ENCODE results near the gene LRP8.

LRP8 gene

GRCh38 chr1:53328009-53328461 is at the start of gene LRP8:
LRP8 (minus strand) TSS chr1:53328070; CDS start chr1:53327912, 158 bp downstream.
- DNase-seq: peak; percentile 46 to 68

DNA sequence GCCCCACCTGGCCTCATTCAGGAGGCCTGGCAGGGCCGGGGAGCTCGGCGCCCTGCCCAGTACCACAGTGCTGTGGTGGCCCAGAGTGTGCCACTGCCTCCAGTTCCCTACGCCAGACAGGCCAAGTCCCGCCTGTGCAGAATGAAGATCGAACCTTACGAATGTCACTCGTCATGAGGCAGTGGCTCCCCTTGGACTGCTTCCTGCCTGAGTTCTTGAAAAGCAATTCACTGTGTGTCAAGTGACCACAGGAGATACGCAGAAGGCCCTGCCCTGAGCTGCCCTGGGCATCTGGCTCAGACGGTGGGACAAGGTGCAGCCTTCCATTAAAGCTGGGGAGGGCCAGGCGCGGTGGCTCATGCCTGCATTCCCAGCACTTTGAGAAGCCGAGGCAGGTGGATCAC is 49.6 kb upstream of the LRP8 start:
- DNase-seq: no peak

DNA sequence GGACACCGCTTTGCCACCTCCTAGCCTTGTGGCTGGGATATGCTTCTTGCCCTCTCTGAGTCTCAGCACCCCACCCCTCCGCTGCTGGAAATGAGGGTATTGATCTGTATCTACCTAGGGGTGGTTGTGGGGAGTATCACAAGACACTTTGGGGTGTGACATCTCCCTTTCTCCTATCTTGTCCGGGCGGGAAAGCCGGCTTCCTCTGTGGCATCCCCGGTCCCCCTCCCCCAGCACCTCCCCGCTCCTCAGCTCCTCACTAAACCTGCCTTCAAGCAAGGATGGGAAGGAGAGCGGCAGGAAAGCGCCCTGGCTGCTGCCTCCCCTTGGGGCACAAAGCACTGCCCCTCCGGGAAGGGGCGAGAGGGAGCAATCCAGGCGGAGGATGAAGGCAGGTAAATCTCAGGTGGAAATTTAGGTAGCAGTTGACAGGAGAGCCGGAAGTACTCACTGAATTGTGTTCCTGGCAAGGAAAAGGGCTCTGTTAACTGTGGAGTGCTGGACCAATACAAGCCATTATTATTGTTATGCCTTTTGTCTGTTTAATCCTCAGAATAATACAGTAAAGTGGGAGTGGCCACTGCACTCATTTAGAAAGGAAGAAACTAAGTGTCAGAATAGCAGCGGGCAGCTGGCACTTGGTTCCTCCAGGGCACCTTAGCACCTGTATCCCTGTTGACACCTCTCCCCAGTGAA is 49.0 kb upstream of the LRP8 start:
- DNase-seq: no peak

DNA sequence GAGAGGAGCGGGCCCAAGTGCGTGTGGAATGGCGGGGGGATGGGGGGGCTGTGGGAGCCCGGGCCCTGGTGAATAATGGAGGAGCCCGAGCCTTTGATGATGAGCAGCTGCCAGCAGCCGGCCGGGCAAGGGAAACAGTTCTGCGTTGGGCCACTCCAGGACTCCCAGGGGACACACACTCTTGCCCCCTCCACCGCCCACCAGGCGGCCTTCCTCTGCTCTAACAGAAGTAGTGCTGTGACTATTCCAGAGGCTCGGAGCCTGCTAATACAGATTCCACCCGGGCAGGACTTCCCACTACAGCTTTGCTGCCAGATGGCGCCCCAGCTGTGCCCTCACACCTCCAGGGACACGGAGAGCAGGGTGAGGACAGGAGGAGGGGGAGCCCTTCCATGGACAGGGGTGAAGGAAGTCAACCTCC is 48.2 kb upstream of the LRP8 start:
- DNase-seq: no peak

DNA sequence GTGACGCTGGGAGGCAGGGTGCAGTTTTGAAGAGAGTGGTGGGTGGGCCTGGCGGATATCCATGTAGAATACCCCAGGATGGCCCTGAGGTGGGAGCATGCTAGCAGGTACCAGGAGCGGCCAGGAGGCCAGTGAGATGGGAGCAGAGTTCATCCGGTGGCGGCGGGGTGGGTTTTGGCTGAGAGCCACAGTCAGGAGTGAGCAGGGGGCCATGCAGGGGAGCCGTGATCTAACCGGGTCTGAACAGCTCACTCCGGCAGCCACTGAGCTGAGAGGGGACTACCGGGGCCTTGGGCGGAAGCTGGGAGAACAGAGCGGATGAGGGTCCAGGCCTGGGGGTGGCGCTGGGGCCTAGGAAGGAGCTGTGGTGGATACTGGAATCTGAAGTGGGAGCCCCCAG is 47.6 kb upstream of the LRP8 start:
- no peak for DNase-seq

- no peak for DNase-seq
These were observed 45.4 kb upstream of the LRP8 start for GRCh38 chr1:53373246-53373645.

GRCh38 chr1:53372501-53372951 is 44.7 kb upstream of the LRP8 start:
- no peak for DNase-seq

- DNase-seq: no peak
These were observed 44.0 kb upstream of the LRP8 start for GRCh38 chr1:53371851-53372250.

- no peak for DNase-seq
These were observed 43.3 kb upstream of the LRP8 start for GRCh38 chr1:53371121-53371666.

- no peak for DNase-seq
These were observed 42.6 kb upstream of the LRP8 start for GRCh38 chr1:53370369-53370961.

- DNase-seq: no peak
These were observed 41.9 kb upstream of the LRP8 start for GRCh38 chr1:53369761-53370160.

GRCh38 chr1:53369034-53369750 is 41.3 kb upstream of the LRP8 start:
- DNase-seq: no peak

DNA sequence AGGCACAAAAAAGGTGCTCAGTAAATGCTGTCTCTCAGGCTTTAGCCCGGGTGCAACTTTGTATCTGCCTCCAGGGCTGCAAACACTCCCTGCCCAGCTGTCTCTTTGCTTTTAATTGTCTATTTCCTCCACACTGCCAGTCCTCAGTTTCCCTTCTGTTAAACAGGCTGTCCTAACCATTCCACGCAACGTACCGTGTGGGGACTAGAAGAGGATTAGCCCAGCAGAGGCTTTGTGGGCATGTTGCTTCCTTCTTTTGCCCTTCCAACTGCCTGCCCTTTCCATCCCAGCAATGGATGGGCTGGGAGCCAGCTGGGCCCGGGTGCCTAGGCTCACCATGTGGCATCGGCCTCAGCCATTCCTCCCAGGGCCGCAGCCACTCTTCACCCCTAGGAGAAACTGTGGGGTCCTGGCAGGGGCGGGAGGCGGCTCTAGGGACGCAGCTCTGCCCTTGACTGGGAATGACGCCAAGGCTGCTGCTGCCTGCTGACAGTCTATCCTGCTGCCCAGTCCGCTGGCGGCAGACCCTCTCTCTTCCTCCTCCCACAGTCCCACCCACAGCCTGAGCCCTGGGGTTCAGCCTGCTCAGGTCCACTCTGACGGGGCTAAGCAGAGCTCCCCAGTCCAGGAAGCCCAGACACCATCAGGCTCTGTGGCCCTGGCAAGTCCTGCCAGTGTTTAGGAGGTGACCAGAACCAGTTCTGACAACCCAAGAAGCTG is 40.6 kb upstream of the LRP8 start:
- no peak for DNase-seq

DNA sequence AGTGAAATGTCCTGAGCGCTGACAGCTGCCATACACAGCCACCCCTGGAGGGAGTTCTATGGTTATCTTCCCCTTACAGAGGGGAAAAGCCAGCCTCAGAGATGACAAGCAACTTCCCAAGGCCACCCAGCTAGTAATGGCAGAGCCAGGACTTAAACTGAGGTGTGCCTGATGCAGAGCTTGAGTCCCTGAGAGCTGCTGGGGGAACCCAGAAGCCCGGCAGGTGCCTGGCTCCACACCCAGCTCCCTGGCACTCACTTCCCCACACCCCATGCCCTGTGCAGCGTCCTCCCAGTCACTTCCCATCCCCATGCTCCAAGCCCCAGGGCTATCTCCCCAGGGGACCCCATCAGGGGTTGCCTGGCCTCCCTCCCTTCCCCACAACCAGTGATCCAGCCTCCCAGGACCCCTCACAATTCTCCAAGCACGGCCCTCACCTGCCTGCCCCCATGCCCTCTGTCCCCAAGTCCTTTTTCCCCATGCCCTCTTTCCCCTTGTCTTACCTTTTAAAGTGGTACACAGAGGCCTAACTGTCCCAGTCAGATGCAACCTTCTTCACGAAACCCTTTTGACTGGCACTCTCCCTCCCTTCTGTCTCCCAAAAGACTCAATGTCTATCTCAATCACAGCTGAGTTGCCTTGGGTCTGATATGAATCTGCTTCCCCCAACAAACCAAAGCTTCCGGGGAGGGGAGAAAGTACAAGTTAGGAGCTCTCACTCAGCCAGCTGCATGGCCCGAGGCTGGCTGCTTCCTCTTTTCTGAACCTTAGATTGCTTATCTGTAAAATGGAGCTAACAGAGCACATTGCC is 39.8 kb upstream of the LRP8 start:
- peak; percentile 24 to 44 for DNase-seq

DNA sequence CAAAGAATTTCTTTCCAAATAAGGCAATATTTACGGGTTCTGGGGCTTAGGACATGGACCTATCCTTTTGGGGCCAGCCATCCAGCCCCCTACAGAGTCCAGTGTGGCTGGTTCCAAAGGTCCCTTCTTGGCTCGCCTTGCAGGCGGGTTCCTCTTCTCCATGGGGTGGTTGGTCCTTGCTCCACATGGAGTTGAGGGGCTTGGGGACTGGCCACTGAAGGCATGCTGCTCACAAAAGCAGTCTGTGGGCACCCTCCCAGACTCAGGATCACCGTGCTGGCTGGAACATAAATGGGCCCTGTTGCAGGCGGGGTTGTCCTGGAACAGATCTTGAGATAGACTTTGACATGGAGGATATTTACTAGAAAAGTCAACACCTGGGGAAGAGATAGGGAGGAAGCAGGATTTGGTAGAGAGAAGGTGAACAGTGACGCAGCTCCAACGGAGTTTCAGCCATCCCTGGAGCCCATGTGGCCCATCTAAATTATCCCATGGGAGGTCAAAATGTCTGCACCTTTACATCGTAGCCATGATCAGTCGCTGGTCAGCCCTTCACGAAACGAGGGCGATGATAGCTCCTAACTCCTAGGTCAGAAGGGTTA is 39.1 kb upstream of the LRP8 start:
- no peak for DNase-seq

DNA sequence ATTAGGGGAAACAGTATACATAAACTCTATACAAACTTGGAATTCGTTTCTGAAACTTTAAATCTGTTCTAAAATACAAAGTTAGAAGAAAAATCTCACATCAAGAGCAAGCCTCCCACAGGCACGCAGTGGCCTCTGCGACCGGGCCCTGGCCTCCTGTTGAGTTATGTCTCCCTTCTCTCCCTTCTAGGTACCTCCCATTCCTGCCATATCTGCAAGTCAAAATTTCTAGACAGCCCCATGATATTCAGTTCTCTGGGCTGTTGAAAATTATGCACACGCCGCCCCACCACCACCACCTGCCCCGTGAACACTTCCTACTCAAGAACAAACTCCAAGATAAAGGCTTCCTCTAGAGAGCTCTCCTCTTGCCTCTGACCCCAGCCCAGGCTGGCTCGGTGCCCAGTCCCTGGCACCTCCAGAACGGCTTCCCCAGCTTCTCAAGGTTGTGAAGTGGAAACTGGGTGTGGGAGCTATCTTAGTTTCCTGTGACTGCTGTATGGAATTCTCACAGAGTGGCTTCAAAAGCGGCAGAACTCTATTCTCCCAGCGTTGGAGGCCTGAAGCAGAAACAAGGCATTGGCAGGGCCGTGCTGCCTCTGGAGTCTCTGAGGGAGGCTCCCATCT is 37.7 kb upstream of the LRP8 start:
- DNase-seq: no peak

DNA sequence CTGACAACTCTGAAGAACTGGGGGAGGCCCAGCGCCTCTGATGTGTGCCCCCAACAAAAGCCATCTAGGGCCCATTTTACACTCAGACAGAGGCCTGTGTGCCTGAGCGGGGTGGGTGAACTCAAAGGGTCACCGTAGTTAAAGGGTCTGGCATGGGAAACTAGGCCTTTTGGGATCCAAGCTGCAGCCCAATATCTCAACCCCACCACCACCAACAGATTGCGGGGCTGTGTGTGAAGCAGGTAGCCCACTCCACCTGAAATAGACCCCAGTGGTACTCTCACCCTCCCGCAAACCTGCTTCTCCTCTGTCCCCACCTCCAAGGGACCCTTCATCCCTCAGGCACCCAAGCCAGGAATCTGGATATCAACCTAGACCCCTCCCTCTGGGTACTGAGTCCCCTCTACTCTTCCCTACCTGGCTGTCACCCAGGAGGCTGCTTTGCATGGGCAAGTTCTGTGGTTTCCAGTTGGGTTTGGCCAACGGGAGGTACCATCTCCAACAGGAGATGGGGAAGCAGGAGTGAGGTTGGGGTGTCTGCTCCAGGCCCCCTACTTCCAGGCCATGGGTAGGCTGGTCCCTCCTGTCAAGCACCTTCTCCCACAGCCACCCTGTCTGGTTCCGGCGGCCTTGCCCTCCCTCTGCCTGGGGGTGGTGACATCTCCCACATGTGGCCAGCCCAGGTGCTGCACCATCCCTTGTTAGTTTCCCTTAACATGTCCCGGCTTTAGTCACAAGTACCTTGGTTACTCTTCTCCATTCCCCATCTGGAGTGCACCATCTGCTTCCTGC is 35.2 kb upstream of the LRP8 start:
- no peak for DNase-seq

DNA sequence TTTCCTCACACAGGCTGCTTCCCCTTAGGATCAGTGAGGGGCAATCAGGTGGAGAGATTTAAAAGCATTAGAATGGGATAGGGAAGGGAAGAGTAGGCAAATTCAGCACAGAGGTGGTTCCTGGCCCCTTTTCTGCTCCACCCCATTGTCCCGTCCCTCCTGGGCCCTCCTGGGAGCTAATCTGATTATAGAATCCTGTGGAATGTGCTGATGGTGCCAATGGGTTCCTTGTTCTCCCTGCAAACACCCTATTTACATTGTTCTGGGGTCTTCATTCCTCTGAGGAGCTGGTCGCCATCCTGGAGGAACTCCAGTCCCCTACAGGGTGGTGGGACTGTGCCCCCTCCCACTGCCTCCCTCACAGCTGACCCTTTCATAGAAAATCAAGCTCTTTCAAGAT is 34.4 kb upstream of the LRP8 start:
- no peak for DNase-seq

DNA sequence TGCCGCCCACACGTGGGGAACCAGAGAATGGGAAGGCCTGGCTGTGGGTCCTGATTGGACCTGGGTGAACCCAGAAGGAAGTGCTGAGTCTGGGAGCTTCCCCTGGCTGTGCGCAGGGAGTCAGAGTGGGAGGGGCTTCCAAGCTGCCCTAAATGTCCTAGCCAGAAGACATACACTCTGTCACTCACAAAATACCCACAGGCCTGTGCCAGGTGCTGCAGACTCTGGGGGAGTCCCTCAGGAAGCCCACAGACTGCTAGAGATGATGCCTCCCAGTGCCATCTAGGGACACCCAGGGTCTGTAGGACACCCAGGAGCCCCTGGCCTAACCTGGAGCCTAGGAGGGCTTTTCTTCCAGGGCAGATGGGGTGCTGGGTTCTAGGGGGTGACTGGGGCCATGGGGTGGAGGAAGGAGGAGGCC is 33.7 kb upstream of the LRP8 start:
- DNase-seq: no peak

DNA sequence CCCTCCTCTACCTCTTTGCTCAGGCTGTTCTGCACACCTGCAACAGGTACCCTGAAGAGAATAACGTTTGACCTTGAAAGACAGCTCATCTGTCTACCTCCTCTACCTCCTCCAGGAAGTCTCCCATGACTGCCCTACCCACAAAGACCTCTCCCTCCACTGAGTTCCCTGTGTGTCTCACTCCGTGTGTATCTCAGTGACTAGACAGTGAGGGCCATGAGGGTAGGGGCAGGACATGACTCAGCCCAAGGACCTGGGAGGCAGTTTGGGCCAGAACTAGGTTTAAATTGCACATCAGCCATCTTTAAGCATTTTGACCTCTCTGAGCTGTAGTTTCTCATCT is 32.0 kb upstream of the LRP8 start:
- DNase-seq: no peak

All from AML-193 (cell line).